GM19397 (cell line): ENCODE measurements around the gene SUCLA2.
"Not testable (repeated sequence)": the region's sequence is repeated elsewhere in the genome, so short reads cannot be mapped to it uniquely, and the experiment has no call there.

Source experiments
- ATAC-seq: cut with Tn5 transposase; IDR thresholded peaks from one replicate; pipeline ENCODE4 v1.9.1; 2021; ENCODE audit warnings: mild to moderate bottlenecking, moderate library complexity; ENCODE audit not compliant: unreplicated experiment

The SUCLA2 gene

DNA sequence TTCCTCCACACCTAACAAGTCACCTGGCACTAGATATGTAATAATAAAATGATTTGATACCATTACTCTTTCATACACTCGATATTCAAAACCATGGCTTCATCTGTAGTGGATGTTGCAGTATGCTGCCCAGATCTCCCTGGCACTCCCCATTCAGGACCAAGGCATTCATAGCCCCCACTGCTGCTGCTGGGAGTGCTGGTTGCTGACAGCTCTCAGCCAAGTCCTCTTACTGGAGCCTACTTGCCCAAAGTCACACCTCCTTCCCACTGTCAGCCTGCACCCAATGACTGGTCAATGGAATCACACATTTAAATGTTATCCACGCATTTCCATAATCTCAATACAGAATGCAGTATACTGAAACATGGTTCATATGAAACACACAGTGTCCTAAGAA lies 3.7 kb downstream of the SUCLA2 start:
- no peak for ATAC-seq

DNA sequence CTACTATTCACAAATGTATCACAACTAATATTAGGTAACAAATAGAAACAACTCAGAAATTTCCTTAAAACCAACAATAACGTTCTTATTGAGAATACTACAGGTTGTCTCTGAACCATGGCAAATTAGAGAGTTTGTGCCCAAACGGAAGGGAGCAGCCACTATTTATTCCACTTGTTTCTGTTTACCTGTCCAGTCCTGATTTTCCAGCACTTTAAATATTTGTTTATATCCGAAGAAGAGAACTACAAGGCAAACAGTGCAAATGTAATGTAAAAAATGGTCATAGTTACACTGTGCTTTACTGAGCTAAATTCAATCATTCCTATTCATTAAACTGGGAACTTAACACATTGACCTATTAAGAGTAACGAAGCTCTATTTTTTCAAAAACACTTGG lies 9.2 kb downstream of the SUCLA2 start:
- no peak for ATAC-seq

DNA sequence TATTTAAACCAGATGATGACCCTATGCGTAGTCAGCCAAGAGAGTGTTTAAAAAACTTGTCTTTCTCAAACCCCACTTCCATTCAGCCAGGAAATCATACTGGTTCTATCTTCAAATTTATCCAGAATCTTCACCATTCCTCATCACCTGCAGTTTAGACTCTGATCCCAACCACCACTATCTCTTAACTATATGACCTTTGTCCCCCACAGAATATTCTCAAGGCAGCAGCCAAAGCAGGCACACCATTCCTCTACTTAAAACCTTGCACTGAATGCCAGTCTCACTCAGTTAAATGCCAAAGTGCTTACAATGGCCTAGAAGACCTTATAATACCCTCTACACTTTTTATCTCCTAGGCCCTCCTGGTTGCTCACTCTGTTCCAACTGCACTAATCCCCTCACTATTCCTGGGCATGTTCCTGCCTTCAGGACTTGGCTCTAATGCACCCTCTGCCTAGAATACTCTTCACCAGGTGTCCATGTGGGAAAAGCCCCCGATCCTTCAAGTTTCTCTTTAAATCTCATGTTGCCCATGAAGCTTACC lies 10.1 kb downstream of the SUCLA2 start:
- no peak for ATAC-seq

DNA sequence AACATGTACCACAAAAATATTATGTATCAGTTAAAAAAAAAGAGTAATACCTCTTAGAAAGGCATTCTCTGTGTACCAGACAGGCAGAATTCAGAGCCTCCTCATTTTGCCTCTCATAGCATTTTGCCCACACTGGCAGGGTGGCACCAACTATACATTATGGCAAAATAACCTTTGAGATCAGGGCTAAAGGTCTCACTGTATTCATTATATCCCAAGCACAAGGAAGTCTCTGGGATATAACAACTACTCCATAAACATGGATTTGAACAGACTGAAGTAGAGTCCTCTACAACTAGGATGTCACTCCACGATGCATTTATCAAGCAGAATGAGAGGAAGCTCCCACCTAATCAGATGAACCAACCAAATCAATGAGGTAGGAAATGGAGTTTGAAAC lies 10.6 kb downstream of the SUCLA2 start:
- ATAC-seq: no peak

DNA sequence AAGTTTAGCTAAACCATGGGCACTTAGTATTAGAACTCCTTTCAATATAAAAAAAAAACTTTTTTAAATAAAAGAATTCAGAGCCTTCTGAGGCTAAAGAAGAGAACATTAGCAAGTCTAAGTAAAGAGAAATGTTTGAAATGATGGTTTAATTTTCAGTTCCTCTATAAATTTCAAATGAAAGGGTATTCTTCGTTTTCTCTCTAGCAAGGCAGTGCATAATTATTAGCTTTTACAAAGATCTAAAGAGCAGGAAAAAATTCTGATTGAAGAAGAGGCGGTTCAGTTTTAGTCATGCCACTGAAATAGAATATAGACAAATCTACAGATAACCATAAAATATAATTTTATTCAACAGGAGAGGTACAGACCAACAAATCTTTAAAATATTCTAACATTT lies 18.0 kb downstream of the SUCLA2 start:
- no peak for ATAC-seq

DNA sequence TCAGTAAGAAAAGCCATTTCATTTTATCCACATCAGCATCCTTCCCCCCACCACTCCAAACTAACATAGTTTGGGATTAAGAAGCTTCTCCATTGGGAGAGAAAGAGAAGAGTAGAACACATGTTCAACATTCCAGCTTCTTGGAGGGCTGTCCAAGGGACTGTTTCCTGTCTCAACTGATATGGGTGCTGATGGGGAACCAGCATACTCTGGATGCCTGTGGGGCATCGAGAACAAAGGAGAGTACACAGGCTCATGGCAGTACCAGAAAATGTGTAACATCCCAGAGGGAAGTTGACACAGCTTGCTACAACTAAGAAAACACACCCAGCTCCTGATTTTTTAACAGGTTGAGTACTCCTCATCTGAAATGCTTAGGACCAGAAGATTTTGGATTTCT lies 24.7 kb downstream of the SUCLA2 start:
- ATAC-seq: no peak

DNA sequence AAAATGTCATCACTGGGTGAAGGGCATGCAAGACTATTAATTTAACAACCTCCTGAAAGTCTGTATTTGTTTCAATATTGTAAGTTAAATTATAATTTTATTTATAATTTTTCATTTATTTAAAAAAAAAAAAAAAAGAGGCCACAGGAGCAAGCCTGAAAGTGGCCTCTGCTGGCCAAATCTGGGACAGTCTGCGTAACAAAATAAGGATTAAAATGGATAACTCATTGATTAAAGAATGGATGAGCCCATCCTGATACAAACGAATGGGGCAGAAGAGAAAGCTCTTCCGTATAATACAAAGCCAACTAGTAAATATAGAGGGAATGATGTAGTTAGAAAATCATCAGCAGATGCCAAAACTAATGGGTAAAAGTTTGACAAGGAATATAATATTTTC lies 36.2 kb downstream of the SUCLA2 start:
- ATAC-seq: no peak

DNA sequence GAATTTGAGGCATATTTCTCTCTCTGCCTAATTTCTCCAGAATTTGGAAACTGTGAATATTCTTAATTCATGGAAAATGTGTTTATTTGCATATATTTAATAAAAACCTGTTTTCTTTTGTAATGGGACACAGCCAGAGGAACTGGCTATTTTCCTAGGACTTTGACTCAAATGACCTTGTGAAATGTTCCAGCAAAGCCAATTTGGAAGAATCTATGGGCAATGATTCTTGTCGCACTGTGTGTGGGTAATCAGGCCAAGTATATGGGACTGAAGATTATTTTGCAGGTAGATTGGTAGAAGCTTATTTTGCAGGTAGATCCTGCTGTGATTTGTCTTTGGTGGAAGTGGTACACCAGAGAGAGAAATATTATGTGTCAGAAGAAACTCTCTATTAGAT lies 38.8 kb downstream of the SUCLA2 start:
- ATAC-seq: no peak

DNA sequence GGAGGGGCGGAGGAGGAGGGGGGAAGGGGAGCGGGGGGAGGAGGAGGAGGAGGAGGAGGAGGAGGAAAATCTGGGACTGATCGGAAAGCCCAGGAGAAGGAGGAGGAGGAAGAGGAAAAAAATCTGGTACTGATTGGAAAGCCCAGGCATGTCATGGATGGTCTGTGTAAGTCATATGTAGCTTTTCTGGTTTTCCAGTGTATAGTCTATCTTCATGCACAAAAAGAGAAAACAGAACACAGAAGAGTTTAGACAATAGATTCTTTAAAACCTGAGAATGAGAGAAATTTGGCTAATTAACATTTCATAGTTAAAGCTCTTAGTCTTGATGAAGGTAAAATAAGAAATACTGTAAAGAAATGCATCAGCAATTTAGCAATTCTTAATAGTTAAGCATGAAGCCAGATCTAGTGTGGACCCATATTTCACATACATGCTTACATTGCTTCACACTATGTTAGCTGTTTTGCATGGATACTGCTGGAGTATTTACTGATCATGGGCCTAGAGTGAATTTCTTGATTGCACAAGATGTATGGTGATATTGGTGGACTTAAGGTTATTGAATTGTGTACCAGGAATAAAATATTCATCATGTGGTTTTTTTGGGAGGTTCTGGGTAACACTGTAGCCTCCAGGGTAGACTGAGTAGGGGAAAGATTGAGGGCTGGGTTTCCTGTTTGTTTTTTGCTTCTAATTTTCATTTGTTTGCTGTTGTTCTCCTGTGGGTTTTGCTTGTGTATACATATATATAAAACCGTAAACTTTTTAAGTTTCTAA lies 41.4 kb downstream of the SUCLA2 start:
- ATAC-seq: no peak

DNA sequence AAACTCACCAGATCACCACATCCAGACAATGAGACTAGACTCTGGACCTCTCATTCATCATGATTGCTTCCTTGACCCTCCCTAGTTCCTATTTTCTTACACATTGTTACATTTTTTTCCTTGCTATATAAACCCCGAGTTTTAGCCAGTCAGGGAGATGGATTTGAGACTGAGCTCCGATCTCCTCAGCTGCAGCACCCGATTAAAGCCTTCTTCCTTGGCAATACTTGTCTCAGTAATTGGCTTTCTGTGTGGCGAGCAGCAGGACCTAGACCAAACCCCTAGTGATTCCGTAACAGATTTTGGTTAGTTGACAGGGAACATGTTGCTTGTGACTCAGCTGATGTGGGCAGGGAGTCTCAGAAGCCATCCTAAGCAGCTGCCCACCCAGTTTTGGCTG lies 44.0 kb downstream of the SUCLA2 start:
- no peak for ATAC-seq

DNA sequence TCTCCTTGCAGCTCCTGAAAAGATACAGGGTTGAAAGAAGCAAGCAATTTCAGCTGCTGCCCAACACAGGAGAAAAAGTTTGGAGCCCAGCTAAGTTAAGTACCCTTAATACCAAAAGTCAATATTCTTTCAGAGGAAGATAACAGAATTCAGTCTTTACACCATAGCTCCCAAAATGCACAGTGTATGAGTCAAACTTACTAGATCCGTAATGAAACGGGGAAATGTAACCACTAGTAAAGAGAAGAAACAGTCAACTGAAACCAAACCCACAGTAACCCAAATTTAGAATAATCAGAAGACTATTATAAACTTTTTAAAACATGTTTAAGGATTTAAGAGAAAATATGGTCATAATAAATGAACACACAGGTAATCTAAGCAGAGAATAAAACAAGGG lies 45.2 kb downstream of the SUCLA2 start:
- ATAC-seq: no peak

DNA sequence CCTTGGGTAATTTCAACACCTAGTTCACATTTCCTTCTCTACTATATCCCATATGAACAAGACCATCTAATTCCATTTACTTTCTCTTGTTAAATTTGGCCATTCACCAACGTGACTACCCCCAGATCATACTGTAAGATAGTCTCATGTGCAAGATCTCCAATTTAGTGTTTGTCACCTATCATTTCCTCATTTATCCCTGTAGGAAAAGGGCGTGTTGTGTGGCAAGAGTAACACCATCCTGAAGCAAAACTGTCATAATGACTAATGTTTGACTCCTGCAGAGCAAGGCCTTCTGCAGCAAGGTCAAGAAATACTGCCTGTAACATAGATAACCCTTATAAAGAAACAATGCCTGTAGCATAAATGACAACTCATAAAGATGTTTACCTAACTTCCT lies 51.3 kb downstream of the SUCLA2 start:
- ATAC-seq: no peak

DNA sequence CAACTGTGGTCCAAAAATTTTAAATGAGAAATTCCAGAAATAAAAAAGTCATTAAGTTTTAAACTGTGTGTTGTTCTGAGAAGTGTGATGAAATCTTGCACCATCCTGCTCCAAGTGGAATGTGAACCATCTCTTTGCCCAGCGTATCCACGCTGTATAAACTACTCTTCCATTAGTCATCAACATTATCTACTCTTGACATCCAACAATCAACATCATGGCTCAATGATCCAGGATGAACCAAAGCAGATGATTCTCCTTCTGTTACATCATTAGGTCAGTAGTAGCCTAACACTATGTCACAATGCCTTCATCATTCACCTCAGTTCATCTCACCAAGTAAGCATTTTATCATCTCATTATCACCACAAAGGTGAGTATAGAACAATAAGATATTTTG lies 55.3 kb downstream of the SUCLA2 start:
- ATAC-seq: no peak

DNA sequence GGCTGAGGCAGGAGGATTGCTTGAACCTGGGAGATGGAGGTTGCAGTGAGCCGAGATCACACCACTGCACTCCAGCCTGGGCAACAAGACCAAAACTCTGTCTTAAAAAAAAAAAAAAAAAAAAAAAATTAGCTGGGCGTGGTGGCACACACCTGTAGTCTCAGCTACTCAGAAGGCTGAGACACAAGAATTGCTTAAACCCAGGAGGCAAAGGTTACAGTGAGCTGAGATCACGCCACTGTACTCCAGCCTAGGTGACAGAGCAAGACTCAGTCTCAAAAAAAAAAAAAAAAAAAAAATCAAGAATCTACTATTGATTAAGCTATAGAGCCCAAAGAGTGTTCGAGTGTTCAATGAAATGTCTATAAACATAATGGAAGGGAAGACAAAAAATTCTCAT lies 55.9 kb downstream of the SUCLA2 start:
- not testable (repeated sequence) for ATAC-seq

DNA sequence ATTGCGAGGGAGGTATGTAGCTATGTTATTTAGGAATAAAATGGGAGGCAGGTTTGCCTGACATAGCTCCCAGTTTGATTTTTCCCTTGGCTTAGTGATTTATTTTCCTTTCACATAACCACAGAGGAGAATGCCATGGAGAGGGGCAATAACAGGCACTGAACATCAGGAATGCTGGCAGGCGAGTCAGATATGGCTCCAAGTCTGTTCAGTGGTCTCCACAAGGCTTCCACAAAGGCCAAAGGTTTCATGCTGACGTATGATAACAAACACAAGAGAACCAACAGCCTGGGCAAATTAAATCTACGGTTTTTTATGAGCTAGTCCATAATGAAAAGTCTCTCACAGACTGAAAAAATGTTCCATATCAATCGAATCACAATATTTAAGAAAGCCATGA lies 66.7 kb downstream of the SUCLA2 start:
- ATAC-seq: no peak

DNA sequence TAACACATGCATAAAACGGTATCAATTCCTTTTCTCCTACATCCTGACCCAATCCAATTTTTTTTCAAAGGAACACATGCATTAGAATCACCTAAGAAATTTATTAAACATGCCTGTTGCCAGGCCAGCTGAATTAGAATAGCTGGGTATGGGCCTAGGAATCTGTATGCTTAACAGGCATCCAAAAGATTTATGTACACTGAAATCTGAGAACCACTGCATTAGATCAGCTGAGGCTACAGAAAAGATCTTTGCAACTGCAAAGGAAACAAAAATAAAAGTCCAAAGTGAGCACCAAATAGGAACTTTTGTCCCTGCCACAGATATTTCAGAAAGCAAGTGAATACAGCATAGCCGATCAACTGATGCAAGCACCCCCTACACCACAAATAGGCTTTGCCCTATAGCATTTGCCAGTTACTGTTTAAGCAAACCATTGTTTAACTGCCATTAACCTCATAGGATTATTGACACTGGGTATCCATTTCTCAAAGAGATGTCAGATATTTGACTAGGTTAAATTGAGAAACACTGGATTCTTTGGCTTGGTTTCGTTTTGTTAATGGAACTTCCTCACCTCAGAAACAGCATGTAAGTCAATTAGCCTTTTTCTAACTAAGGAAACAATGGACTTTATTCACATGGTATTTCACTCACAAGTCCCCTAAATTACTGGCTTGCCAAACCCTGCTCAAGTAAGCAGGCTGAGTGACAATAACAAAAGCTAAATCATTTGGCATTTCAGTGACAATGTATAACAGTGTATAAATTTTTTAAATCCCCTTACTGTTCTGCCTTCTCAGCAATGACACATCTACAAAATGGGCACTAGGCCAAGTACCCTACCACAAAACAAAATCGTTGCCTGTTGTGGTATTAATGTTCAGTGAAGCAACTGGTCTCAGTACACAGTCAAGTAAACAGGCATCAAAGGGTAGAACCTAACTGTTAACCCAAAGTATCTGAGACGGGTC lies 67.8 kb downstream of the SUCLA2 start:
- ATAC-seq: no peak

DNA sequence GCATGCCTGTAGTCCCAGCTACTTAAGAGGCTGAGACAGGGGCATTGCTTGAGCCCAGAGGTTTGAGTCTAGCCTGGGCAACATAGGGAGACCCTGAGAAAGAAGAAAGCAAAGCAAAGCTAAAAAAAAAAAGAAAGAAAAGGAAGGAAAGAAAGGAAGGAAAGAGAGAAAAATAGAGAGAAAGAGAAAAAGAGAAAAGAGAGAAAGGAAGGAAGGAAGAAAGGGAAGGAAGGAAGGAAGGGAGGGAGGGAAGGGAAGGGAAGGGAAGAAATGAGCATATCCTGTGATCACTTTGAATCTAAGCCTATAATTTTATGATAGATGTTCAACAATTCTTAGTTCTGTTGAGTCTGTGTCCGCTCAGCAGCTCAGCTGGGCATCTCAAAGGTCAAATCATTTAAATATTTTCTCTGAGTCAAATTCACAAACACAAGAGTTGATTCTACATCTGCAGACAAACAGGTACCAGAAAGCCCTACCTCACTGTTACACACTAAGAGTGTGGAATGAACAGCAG lies 70.4 kb downstream of the SUCLA2 start:
- ATAC-seq: no peak

DNA sequence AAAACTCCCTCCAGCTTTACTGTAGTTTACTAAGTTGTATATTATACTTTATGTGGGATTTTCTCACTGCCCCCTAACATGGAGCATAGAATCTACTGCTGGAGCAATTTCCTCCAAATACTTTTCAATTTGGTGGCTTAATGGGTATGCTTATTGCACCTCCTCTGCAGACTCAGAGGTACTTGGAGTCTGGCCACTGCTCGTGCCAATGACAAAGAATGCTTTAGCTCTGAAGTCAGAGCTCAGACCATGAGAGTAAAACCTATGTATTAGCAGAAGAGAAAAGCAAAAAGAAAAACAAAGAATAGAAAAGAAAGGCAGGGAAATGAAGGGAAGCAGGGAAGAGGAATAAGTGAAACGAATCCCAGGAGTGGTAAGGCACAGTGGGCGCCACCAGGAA lies 71.9 kb downstream of the SUCLA2 start:
- no peak for ATAC-seq

DNA sequence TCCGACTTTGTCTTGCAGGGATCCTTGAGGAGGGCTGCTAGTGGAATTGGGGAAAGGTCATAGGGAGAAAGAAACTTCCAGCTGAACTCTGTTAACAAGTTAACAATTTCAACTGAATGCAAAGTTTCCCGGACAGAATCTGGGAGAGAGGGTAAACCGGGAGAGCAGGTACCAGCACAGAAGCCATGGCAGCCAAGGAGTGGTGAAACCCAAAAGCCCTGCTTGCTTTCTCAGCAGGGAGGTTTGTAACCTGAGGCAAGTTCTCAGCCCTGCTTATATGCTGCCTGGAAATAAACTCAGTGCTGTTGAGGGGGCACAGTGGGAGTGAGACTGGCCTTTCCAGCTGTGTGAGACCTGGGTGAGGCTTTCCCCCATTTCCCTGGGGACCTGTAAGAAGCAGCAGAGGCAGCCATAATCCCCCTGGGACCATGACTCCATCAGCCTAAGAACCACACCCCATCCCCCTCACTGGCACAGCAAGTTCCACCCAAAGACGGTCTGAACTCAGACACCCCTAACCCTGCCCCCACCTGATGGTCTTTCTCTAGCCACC lies 84.0 kb downstream of the SUCLA2 start:
- no peak for ATAC-seq

DNA sequence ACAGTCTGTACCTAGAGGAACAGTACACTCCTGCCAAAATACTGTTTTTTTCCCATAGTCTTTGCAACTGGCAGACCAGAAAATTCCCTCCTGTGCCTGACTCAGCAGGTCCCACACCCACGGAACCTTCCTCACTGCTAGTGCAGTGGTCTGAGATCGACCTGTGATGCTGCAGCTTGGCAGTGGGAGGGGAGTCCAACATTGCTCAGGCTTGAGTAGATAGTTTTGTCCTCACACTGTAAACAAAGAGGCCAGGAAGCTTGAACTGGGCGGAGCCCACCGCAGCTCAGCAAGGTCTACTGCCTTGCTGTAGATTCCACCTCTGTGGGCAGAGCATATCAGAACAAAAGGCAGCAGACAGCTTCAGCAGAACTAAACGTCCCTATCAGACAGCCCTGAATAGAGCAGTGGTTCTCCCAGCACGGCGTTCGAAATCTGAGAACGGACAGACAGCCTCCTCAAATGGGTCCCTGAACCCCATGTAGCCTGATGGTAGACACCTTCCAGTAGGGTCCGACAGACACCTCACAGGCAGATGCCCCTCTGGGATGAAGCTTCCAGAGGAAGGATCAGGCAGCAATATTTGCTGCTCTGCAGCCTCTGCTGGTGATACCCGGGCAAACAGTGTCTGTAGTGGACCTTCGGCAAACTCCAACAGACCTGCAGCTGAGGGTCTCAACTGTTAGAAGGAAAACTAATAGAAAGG lies 92.7 kb downstream of the SUCLA2 start:
- no peak for ATAC-seq

DNA sequence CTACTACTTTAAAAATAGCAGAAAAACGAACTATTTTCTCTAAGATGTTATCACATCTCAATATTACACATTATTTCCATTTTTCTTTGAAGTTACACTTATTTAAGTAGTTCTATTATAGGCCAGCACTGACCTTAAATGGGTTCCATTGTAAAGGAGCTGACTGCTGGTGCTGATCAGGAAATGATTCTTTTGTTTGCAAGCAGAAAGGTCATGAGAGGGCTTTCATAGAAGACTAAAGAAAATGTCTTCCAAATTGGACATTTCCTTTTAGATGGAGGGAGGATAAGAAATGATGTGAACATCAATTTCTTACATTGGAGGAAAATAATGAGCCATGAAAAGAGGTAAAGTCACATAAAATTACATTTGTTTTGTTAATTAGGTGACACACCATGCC lies 96.2 kb downstream of the SUCLA2 start:
- no peak for ATAC-seq
